HCT116 (cell line): ENCODE results near the gene PLEKHM3. TPM values are rescaled to one million over a fixed set of nuclear protein-coding genes. Genes with fewer than 3 reads are reported as not detected.

Experiments
- ATAC-seq: fragments of 200-7000 bp; cut with Tn5 transposase; 2 replicates; pipeline ENCODE4 v1.9.1; 2020; ENCODE audit warnings: mild to moderate bottlenecking, moderate library complexity
- BruUV-seq: library from RNA; stranded (reverse); fragments of 400-500 nt; replicated peaks from 2 replicates; lab custom pipeline; 2021; lab: Mats Ljungman, UMichigan
- CTCF ChIA-PET: fragments of 300-600 bp; sonication (Branson Sonifier 250); formaldehyde crosslinking; loops from one replicate; lab custom pipeline; 2021; ENCODE audit warnings: antibody characterized with exemption; lab: Charles Lee
- POLR2A ChIA-PET: fragments of 300-600, 350-600 bp; sonication (Branson Sonifier 250); formaldehyde crosslinking; loops from one replicate; lab custom pipeline; 2021; ENCODE audit warnings: antibody characterized with exemption; lab: Charles Lee
- RAD21 ChIA-PET, 2 experiments: fragments of 300-600 bp; sonication (Branson Sonifier 250); formaldehyde crosslinking; loops; one replicate each; lab custom pipeline; 2023; ENCODE audit warnings: low total read pairs in 2 of 2; ENCODE audit not compliant: uncharacterized antibody in 2 of 2, unreplicated experiment in 2 of 2, low non-redundant PET in 1 of 2; lab: Charles Lee
- DNase-seq: peaks from one replicate; pipeline ENCODE4 v3.0.0-alpha.2; 2010; ENCODE audit warnings: low read depth, low spot score
- H2AFZ ChIP-seq: fragments of 200-600 bp; shearing (Covaris generic), sonication (generic); 2 replicates; pipeline ENCODE4 v1.6.1; 2017; ENCODE audit warnings: low read depth, mixed run types, mixed read lengths, antibody characterized with exemption, low read length; ENCODE audit not compliant: poor library complexity, severe bottlenecking
- H3K27ac ChIP-seq: 2 replicates; pipeline ENCODE4 v1.5.1; 2012; ENCODE audit warnings: low read depth, low read length
- H3K27me3 ChIP-seq: fragments of 200-600 bp; sonication (generic); 2 replicates; pipeline ENCODE4 v1.6.1; 2016; ENCODE audit warnings: mixed run types, low read length, mixed read lengths; ENCODE audit not compliant: insufficient read depth
- H3K36me3 ChIP-seq, 2 experiments: fragments of 200-500 bp in 1 of 2; fragments of 200-600 bp in 1 of 2; sonication (Bioruptor generic) in 1 of 2; sonication (generic) in 1 of 2; 2 replicates each; pipeline versions ENCODE4 v1.5.1 to v1.6.1; 2014 to 2016; ENCODE audit warnings: low read length in 2 of 2, inconsistent platforms in 1 of 2, mixed read lengths in 1 of 2, mixed run types in 1 of 2; ENCODE audit not compliant: insufficient read depth in 2 of 2, control insufficient read depth in 1 of 2
- H3K4me1 ChIP-seq, 2 experiments: fragments of 200-600 bp in 1 of 2; sonication (generic) in 1 of 2; 2 replicates each; pipeline versions ENCODE4 v1.5.1 to v1.6.1; 2012 to 2017; ENCODE audit warnings: low read length in 2 of 2, inconsistent platforms in 1 of 2, mild to moderate bottlenecking in 1 of 2, mixed read lengths in 1 of 2, mixed run types in 1 of 2, moderate library complexity in 1 of 2; ENCODE audit not compliant: insufficient read depth in 2 of 2, control insufficient read depth in 1 of 2
- H3K4me2 ChIP-seq: fragments of 200-600 bp; sonication (generic); 2 replicates; pipeline ENCODE4 v1.6.1; 2017; ENCODE audit warnings: mixed run types, low read length, mixed read lengths
- H3K4me3 ChIP-seq, 2 experiments: fragments of 200-600 bp in 1 of 2; sonication (generic) in 1 of 2; replicated peaks in 1 of 2; 2 replicates each; pipeline ENCODE4 v1.5.1; 2011 to 2016; ENCODE audit warnings: low read length in 2 of 2, control low read depth in 1 of 2, low read depth in 1 of 2, mild to moderate bottlenecking in 1 of 2, mixed read lengths in 1 of 2, mixed run types in 1 of 2
- H3K79me2 ChIP-seq: fragments of 200-600 bp; sonication (generic); 2 replicates; pipeline ENCODE4 v1.6.1; 2017; ENCODE audit warnings: mild to moderate bottlenecking, mixed run types, low read length, moderate library complexity, mixed read lengths; ENCODE audit not compliant: insufficient read depth
- H3K9ac ChIP-seq: fragments of 200-600 bp; sonication (generic); 2 replicates; pipeline ENCODE4 v1.6.1; 2016; ENCODE audit warnings: low read length, mixed read lengths
- H3K9me2 ChIP-seq: fragments of 200-600 bp; sonication (generic), shearing (Covaris generic); 2 replicates; pipeline ENCODE4 v1.6.1; 2017; ENCODE audit warnings: mixed run types, mild to moderate bottlenecking, moderate library complexity; ENCODE audit not compliant: insufficient read depth
- H3K9me3 ChIP-seq, 2 experiments: fragments of 200-500 bp in 1 of 2; fragments of 200-600 bp in 1 of 2; sonication (Bioruptor generic) in 1 of 2; sonication (generic) in 1 of 2; 2 replicates each; pipeline ENCODE4 v1.6.1; 2014 to 2017; ENCODE audit warnings: low read length in 2 of 2, mixed read lengths in 2 of 2, inconsistent platforms in 1 of 2, low read depth in 1 of 2, mild to moderate bottlenecking in 1 of 2, mixed run types in 1 of 2, moderate library complexity in 1 of 2; ENCODE audit not compliant: control insufficient read depth in 1 of 2, insufficient read depth in 1 of 2
- H4K20me1 ChIP-seq: fragments of 200-600 bp; sonication (generic), shearing (Covaris generic); 2 replicates; pipeline ENCODE4 v1.6.1; 2017; ENCODE audit warnings: mixed run types, mild to moderate bottlenecking, moderate library complexity; ENCODE audit not compliant: insufficient read depth
- CEBPB ChIP-seq: IDR thresholded peaks from 2 replicates; pipeline ENCODE4 v1.6.1; 2012; ENCODE audit warnings: low read depth
- EGR1 ChIP-seq: IDR thresholded peaks from 2 replicates; pipeline ENCODE4 v1.6.1; 2012; ENCODE audit warnings: low read depth
- SRF ChIP-seq: IDR thresholded peaks from 2 replicates; pipeline ENCODE4 v1.6.1; 2012; ENCODE audit warnings: low read depth
- TCF7L2 ChIP-seq: IDR thresholded peaks from 2 replicates; pipeline ENCODE4 v1.7.0; 2011; ENCODE audit warnings: borderline replicate concordance, inconsistent platforms; ENCODE audit not compliant: insufficient read depth, insufficient read length; ENCODE audit errors: extremely low read depth
- intact Hi-C: fragments of 100-400 bp; cut with micrococcal nuclease; formaldehyde crosslinking; loops from 2 replicates; pipeline ENCODE4 v1.10.0; 2022
- total RNA-seq: library from RNA; stranded (reverse); gene quantifications from one replicate; pipeline ENCODE4 v1.2.1, GENCODE V29; 2021; ENCODE audit not compliant: unreplicated experiment
- TF ChIP-seq, protein P1 (sequence below): IDR thresholded peaks from 2 replicates; pipeline ENCODE4 v1.6.1; 2012
- TF ChIP-seq, protein P2 (sequence below): IDR thresholded peaks from 2 replicates; pipeline ENCODE4 v1.6.1; 2012; ENCODE audit warnings: low read depth
- TF ChIP-seq, protein P3 (sequence below): IDR thresholded peaks from 2 replicates; pipeline ENCODE4 v1.6.1; 2012
- TF ChIP-seq, protein P4 (sequence below), 3 experiments: fragments of 200-600 bp in 1 of 3; sonication (generic) in 1 of 3; IDR thresholded peaks in 2 of 3; conservative IDR thresholded peaks in 1 of 3; 2 replicates each; pipeline ENCODE4 v1.5.1; 2012 to 2017; ENCODE audit warnings: low read depth in 2 of 3, low read length in 2 of 3, antibody characterized with exemption in 1 of 3, borderline replicate concordance in 1 of 3, control low read depth in 1 of 3, mild to moderate bottlenecking in 1 of 3, mixed read lengths in 1 of 3, mixed run types in 1 of 3, moderate library complexity in 1 of 3; ENCODE audit not compliant: insufficient read depth in 1 of 3

The PLEKHM3 gene
- total RNA-seq, 1 experiment from 2014 or later, result 6.3 TPM

DNA sequence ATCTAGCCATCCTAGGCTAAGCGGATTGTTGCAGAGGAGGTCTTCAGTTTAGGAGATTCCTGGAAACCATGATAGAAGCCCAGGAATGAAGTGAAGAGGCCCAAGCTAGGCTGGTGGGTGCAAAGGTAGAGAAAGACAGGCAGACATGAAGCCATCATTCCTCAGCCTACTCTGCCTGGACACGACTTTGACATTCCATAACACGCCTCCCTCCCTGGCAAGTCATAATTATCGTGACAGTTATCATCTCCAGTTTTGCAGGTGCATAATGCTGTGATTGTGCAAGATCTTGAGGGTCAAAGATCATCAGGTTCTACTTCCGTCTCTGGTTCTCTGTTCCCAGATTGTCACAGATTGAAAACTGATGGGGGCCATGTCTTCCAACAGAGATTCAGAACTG, 240.4 kb downstream of the PLEKHM3 start:
- Histone ChIP-seq H3K9ac (no peak overlapping the region), H3K4me1 (peaks cover 0 to under 1% of the 10 kb centered on the region in 2 experiments; a peak in 1 of 4 replicates), H3K79me2 (no peaks in the 10 kb centered on the region), H3K27me3 (no peaks in the 10 kb centered on the region), H4K20me1 (no peaks in the 10 kb centered on the region), H3K4me3 (no peak overlapping the region), H3K9me3 (no peaks in the 10 kb centered on the region), H2AFZ (no peak overlapping the region), H3K9me2 (no peaks in the 10 kb centered on the region), H3K4me2 (no peak overlapping the region), H3K36me3 (no peaks in the 10 kb centered on the region), H3K27ac (no peak overlapping the region)
- no peak for ATAC-seq
- intact Hi-C loops, result no loop called here
- ChIA-PET CTCF (no interaction called here), POLR2A (no interaction called here), RAD21 (no interaction called here)
- no TSS peak for BruUV-seq
- no peak for DNase-seq
- TF ChIP-seq CEBPB (no peak), EGR1 (no peak), SRF (no peak), TCF7L2 (no peak)
- TF ChIP-seq, protein P1, sequence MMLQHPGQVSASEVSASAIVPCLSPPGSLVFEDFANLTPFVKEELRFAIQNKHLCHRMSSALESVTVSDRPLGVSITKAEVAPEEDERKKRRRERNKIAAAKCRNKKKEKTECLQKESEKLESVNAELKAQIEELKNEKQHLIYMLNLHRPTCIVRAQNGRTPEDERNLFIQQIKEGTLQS, result no peak
- TF ChIP-seq, protein P2, sequence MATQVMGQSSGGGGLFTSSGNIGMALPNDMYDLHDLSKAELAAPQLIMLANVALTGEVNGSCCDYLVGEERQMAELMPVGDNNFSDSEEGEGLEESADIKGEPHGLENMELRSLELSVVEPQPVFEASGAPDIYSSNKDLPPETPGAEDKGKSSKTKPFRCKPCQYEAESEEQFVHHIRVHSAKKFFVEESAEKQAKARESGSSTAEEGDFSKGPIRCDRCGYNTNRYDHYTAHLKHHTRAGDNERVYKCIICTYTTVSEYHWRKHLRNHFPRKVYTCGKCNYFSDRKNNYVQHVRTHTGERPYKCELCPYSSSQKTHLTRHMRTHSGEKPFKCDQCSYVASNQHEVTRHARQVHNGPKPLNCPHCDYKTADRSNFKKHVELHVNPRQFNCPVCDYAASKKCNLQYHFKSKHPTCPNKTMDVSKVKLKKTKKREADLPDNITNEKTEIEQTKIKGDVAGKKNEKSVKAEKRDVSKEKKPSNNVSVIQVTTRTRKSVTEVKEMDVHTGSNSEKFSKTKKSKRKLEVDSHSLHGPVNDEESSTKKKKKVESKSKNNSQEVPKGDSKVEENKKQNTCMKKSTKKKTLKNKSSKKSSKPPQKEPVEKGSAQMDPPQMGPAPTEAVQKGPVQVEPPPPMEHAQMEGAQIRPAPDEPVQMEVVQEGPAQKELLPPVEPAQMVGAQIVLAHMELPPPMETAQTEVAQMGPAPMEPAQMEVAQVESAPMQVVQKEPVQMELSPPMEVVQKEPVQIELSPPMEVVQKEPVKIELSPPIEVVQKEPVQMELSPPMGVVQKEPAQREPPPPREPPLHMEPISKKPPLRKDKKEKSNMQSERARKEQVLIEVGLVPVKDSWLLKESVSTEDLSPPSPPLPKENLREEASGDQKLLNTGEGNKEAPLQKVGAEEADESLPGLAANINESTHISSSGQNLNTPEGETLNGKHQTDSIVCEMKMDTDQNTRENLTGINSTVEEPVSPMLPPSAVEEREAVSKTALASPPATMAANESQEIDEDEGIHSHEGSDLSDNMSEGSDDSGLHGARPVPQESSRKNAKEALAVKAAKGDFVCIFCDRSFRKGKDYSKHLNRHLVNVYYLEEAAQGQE, result no peak
- TF ChIP-seq, protein P3, sequence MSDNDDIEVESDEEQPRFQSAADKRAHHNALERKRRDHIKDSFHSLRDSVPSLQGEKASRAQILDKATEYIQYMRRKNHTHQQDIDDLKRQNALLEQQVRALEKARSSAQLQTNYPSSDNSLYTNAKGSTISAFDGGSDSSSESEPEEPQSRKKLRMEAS, result no peak
- TF ChIP-seq, protein P4, sequence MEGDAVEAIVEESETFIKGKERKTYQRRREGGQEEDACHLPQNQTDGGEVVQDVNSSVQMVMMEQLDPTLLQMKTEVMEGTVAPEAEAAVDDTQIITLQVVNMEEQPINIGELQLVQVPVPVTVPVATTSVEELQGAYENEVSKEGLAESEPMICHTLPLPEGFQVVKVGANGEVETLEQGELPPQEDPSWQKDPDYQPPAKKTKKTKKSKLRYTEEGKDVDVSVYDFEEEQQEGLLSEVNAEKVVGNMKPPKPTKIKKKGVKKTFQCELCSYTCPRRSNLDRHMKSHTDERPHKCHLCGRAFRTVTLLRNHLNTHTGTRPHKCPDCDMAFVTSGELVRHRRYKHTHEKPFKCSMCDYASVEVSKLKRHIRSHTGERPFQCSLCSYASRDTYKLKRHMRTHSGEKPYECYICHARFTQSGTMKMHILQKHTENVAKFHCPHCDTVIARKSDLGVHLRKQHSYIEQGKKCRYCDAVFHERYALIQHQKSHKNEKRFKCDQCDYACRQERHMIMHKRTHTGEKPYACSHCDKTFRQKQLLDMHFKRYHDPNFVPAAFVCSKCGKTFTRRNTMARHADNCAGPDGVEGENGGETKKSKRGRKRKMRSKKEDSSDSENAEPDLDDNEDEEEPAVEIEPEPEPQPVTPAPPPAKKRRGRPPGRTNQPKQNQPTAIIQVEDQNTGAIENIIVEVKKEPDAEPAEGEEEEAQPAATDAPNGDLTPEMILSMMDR (IDR thresholded peaks at IDR 0.05 in 2 of 3, conservative IDR thresholded peaks at IDR 0.05 in 1 of 3; ENCODE audit: borderline replicate concordance in 1 of 3, insufficient read depth in 1 of 3, low read depth in 2 of 3, low read length in 2 of 3), result no peak
